ENCODE measurements around the gene GALNT9. TPM values are rescaled to one million over a fixed set of nuclear protein-coding genes. Genes with fewer than 3 reads are reported as not detected.
A peak's percentile ranks its signal among the peaks of the same experiment; 100 is the strongest.

GALNT9 gene
- total and polyA plus RNA-seq, 5 experiments from 2014 or later = not detected

- Mint-ChIP-seq H3K27ac (peak overlapping the region in 2 of 10 donors; percentile 24 to 56), H3K36me3 (peaks cover 0 to 4% (median 0%) of the 10 kb centered on the region in 3 donors), H3K4me3 (no peak overlapping the region), H3K4me1 (peaks cover 0 to 2% (median 0%) of the 10 kb centered on the region in 4 donors), H3K27me3 (peaks cover 4 to 37% (median 17%) of the 10 kb centered on the region in 5 donors), H3K9me3 (peaks cover 0 to 6% (median 0%) of the 10 kb centered on the region in 9 donors)
- ATAC-seq (no peak), DNase-seq (peak in 1 of 10 donors; percentile 59)
- POLR2A ChIA-PET = no interaction called here
Observed at GRCh38 chr12:132317233-132317938, 12.0 kb downstream of the GALNT9 start.

DNA sequence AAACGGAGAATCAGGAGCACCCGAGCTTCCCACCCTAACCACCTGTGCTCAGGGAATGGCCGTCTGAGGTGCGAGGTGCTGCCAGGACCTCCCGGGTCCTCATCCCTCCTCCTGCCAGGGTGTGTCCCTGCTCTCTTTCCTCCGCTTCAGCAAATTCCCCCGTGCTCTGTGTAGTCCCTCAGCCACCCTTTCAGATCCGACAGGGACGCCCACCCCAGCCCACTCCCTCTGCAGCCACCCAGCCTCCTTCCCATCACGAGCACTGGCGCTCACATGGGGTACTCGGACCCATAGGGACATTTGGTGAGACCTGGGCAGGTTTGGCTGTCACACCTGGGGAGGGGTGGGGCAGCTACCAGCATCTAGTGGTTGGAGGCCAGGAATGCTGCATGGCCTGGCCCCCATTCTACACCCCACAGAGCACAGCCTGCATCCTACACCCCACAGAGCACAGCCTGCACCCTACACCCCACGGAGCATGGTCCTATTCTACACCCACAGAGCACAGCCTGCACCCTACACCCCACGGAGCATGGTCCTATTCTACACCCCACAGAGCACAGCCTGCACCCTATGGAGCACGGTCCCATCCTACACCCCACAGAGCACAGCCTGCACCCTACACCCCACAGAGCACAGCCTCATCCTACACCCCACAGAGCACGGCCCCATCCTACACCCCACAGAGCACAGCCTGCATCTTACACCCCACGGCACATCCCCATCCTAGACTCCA lies 12.7 kb downstream of the GALNT9 start:
- H3K27ac Mint-ChIP-seq = no peak overlapping the region
- ATAC-seq = no peak
- DNase-seq = peak in 1 of 10 donors; percentile 50
- H3K27me3 Mint-ChIP-seq = peaks cover 4 to 33% (median 17%) of the 10 kb centered on the region in 5 donors
- peaks cover 0 to 9% (median 3%) of the 10 kb centered on the region in 3 donors for H3K36me3 Mint-ChIP-seq
- peaks cover 0 to 2% (median 0%) of the 10 kb centered on the region in 4 donors for H3K4me1 Mint-ChIP-seq
- POLR2A ChIA-PET = no interaction called here
- no peak overlapping the region for H3K4me3 Mint-ChIP-seq
- H3K9me3 Mint-ChIP-seq = peaks cover 0 to 12% (median 6%) of the 10 kb centered on the region in 9 donors

GRCh38 chr12:132315951-132316350 lies 13.4 kb downstream of the GALNT9 start:
- peaks cover 0 to 2% (median 0%) of the 10 kb centered on the region in 4 donors for H3K4me1 Mint-ChIP-seq
- H3K4me3 Mint-ChIP-seq = no peak overlapping the region
- no peak overlapping the region for H3K27ac Mint-ChIP-seq
- peak in 1 of 10 donors; percentile 58 for DNase-seq
- no peak for ATAC-seq
- peaks cover 4 to 31% (median 14%) of the 10 kb centered on the region in 5 donors for H3K27me3 Mint-ChIP-seq
- POLR2A ChIA-PET = no interaction called here
- peaks cover 3 to 19% (median 12%) of the 10 kb centered on the region in 9 donors for H3K9me3 Mint-ChIP-seq
- peaks cover 0 to 15% (median 3%) of the 10 kb centered on the region in 3 donors for H3K36me3 Mint-ChIP-seq

DNA sequence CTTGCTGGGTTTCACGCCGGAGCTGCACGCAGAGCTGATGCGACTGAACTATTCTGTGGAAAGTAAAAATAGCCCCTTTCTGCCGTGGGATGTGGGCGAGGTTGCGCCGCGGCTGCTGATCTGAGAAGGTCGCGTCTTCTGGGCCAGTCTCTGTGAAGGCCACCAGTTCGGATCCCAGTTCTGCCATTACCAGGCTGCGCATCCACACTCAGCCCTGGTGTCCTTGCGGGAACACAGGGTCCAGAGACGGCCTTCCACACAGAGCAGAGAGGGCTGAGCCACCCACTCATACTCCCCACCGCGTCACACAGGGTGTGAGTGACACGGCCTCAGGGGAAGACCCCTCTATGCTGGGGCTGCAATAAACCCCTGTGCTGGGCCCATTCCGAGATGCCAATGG lies 13.9 kb downstream of the GALNT9 start:
- POLR2A ChIA-PET = no interaction called here
- ATAC-seq (no peak), DNase-seq (no peak)
- Mint-ChIP-seq H3K9me3 (peaks cover 3 to 24% (median 15%) of the 10 kb centered on the region in 9 donors), H3K4me3 (no peak overlapping the region), H3K36me3 (peaks cover 0 to 18% (median 3%) of the 10 kb centered on the region in 3 donors), H3K4me1 (peaks cover 0 to 2% (median 0%) of the 10 kb centered on the region in 4 donors), H3K27me3 (peaks cover 4 to 31% (median 14%) of the 10 kb centered on the region in 5 donors), H3K27ac (no peak overlapping the region)

- Mint-ChIP-seq H3K4me1 (peaks cover 0 to 2% (median 0%) of the 10 kb centered on the region in 4 donors), H3K36me3 (peaks cover 0 to 18% (median 3%) of the 10 kb centered on the region in 3 donors), H3K27me3 (peaks cover 4 to 27% (median 13%) of the 10 kb centered on the region in 5 donors), H3K4me3 (no peak overlapping the region), H3K27ac (peak overlapping the region in 1 of 10 donors; percentile 43), H3K9me3 (peaks cover 3 to 25% (median 16%) of the 10 kb centered on the region in 9 donors)
- POLR2A ChIA-PET = no interaction called here
- peak in 1 of 10 donors; percentile 27 for DNase-seq
- no peak for ATAC-seq
Observed at GRCh38 chr12:132314516-132315233, 14.7 kb downstream of the GALNT9 start.

DNA sequence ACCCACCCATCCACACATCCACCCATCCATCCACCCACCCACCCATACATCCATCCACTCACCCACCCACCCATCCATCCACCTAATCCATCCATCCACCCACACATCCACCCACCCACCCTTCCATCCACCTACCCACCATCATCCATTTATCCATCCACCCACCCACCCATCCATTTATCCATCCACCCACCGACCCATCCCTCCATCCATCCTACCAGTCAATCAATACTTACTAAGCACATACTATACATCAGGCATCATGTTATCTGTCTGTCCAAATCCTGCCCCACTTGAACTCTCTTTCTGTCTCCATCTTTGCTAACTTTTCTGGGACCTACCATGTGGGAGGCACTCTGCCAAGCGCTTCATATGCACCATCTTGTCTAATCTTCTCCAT lies 15.4 kb downstream of the GALNT9 start:
- Mint-ChIP-seq H3K9me3 (peaks cover 3 to 30% (median 17%) of the 10 kb centered on the region in 9 donors), H3K4me1 (peaks cover 0 to 2% (median 0%) of the 10 kb centered on the region in 4 donors)

GRCh38 chr12:132313182-132313581 lies 16.2 kb downstream of the GALNT9 start:
- POLR2A ChIA-PET = no interaction called here
- H3K4me1 Mint-ChIP-seq = peaks cover 0 to 2% (median 0%) of the 10 kb centered on the region in 4 donors
- peaks cover 3 to 18% (median 3%) of the 10 kb centered on the region in 3 donors for H3K36me3 Mint-ChIP-seq
- no peak overlapping the region for H3K27ac Mint-ChIP-seq
- DNase-seq = peak in 1 of 10 donors; percentile 15
- peaks cover 2 to 21% (median 15%) of the 10 kb centered on the region in 5 donors for H3K27me3 Mint-ChIP-seq
- H3K9me3 Mint-ChIP-seq = peaks cover 3 to 30% (median 17%) of the 10 kb centered on the region in 9 donors
- H3K4me3 Mint-ChIP-seq = no peak overlapping the region
- ATAC-seq = no peak

More for the DNA sequence above, 15.4 kb downstream of the GALNT9 start:
- peaks cover 3 to 18% (median 3%) of the 10 kb centered on the region in 3 donors for H3K36me3 Mint-ChIP-seq
- POLR2A ChIA-PET = no interaction called here
- H3K27me3 Mint-ChIP-seq = peaks cover 2 to 21% (median 15%) of the 10 kb centered on the region in 5 donors
- ATAC-seq = no peak
- peak in 1 of 10 donors; percentile 7 for DNase-seq
- peak overlapping the region in 1 of 10 donors; percentile 43 for H3K27ac Mint-ChIP-seq
- H3K4me3 Mint-ChIP-seq = no peak overlapping the region

GRCh38 chr12:132312516-132312915 lies 16.9 kb downstream of the GALNT9 start:
- H3K4me1 Mint-ChIP-seq = peaks cover 0 to 2% (median 0%) of the 10 kb centered on the region in 4 donors
- peaks cover 2 to 26% (median 15%) of the 10 kb centered on the region in 5 donors for H3K27me3 Mint-ChIP-seq
- POLR2A ChIA-PET = no interaction called here
- ATAC-seq (no peak), DNase-seq (no peak)
- H3K27ac Mint-ChIP-seq = no peak overlapping the region
- peaks cover 3 to 18% (median 3%) of the 10 kb centered on the region in 3 donors for H3K36me3 Mint-ChIP-seq
- H3K4me3 Mint-ChIP-seq = no peak overlapping the region
- peaks cover 3 to 30% (median 17%) of the 10 kb centered on the region in 9 donors for H3K9me3 Mint-ChIP-seq

GRCh38 chr12:132311201-132311915 lies 18.0 kb downstream of the GALNT9 start:
- POLR2A ChIA-PET = no interaction called here
- Mint-ChIP-seq H3K36me3 (peaks cover 3 to 18% (median 3%) of the 10 kb centered on the region in 3 donors), H3K4me3 (no peak overlapping the region), H3K9me3 (peaks cover 3 to 30% (median 17%) of the 10 kb centered on the region in 9 donors), H3K27ac (no peak overlapping the region), H3K4me1 (peaks cover 0 to 2% (median 0%) of the 10 kb centered on the region in 4 donors), H3K27me3 (peaks cover 0 to 21% (median 6%) of the 10 kb centered on the region in 5 donors)
- peak in 1 of 10 donors; percentile 53 for DNase-seq
- no peak for ATAC-seq

- H3K4me1 Mint-ChIP-seq = peaks cover 0 to 2% (median 0%) of the 10 kb centered on the region in 4 donors
- no peak overlapping the region for H3K4me3 Mint-ChIP-seq
- peaks cover 3 to 30% (median 17%) of the 10 kb centered on the region in 9 donors for H3K9me3 Mint-ChIP-seq
- no peak overlapping the region for H3K27ac Mint-ChIP-seq
- POLR2A ChIA-PET = no interaction called here
- H3K27me3 Mint-ChIP-seq = peaks cover 0 to 20% (median 5%) of the 10 kb centered on the region in 5 donors
- peaks cover 3 to 18% (median 3%) of the 10 kb centered on the region in 3 donors for H3K36me3 Mint-ChIP-seq
- ATAC-seq (no peak), DNase-seq (peak in 1 of 10 donors; percentile 40)
Observed at GRCh38 chr12:132310181-132311040, 19.0 kb downstream of the GALNT9 start.

GRCh38 chr12:132309596-132310086 lies 19.7 kb downstream of the GALNT9 start:
- Mint-ChIP-seq H3K9me3 (peaks cover 3 to 30% (median 17%) of the 10 kb centered on the region in 9 donors), H3K36me3 (peaks cover 3 to 18% (median 3%) of the 10 kb centered on the region in 3 donors), H3K27ac (no peak overlapping the region), H3K27me3 (peaks cover 0 to 19% (median 5%) of the 10 kb centered on the region in 5 donors), H3K4me3 (no peak overlapping the region), H3K4me1 (peaks cover 0 to 2% (median 0%) of the 10 kb centered on the region in 4 donors)
- peak in 1 of 10 donors; percentile 49 for DNase-seq
- no peak for ATAC-seq
- POLR2A ChIA-PET = no interaction called here

Measured in naive thymus-derived CD8-positive, alpha-beta T cell (primary cell).